UCSD-AML1 (cell line): ENCODE results near the gene VWDE.
"Not testable (repeated sequence)": the region's sequence is repeated elsewhere in the genome, so short reads cannot be mapped to it uniquely, and the experiment has no call there.

Experiments used
- DNase-seq: peaks from one replicate; lab custom pipeline; 2025; ENCODE audit not compliant: unreplicated experiment; lab: John Stamatoyannopoulos, UW

VWDE gene

GRCh38 chr7:12403287-12404181 lies at the start of gene VWDE:
VWDE (minus strand) TSS chr7:12403865; CDS start chr7:12403716, 149 bp downstream.
- no peak for DNase-seq

DNA sequence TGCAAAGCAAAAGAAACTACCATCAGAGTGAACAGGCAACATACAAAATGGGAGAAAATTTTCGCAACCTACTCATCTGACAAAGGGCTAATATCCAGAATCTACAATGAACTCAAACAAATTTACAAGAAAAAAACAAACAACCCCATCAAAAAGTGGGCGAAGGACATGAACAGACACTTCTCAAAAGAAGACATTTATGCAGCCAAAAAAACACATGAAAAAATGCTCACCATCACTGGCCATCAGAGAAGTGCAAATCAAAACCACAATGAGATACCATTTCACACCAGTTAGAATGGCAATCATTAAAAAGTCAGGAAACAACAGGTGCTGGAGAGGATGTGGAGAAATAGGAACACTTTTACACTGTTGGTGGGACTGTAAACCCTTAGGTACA lies 49.5 kb upstream of the VWDE start:
- not testable (repeated sequence) for DNase-seq

DNA sequence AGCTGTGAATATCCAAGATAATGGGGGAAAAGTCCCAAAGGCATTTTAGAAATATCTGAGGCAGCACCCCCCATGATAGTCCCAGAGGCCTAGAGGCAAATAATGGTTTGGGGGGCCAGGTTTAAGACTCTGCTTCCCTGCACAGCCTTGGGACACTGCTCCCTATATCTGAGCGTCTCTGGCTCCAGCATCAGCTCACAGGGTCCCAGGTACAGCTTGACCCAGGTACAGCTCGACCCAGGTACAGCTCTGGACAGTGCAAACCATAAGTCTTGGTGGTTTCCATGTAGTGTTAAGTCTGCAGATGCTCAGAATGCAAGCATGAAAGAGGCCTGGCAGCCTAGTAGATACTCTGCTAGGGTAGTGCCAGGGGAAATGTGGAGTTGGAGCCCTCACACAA lies 47.0 kb upstream of the VWDE start:
- DNase-seq = no peak

DNA sequence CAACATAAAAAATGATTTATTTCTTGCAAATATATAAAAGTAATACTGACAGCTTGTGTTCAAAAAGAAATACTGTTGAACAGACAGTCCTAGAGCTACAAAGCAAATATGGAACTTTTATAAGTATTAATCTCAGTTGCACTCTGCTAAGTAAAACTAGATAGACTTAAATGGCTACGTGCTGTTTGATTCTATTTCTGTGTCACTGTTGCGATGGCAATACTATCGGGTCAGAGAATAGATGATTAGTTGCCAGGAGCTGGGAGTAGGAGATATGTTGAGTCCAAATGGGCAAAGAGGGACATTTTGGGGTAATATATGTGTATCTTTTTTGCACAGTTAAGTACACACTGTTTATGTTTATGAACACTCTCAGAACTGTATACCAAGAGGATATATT lies 41.1 kb upstream of the VWDE start:
- DNase-seq = no peak

DNA sequence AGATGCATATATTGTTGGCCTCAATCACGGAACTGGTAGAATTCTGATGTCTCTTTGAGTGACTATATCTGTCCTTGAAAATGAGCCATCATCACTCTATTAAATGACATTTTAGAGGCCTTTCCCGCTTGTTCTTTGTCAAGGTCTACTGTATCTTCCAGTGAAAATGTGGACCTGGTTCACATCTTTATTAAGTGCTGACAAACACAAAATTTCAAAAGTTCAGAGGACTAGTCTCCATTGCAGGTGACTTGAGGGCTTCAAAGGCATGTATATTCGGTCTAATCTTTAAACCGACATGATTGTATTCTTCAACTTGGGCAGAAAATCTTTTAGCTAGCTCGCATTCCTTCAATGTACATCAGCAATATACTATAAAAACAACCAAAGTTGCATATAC lies 36.6 kb upstream of the VWDE start:
- no peak for DNase-seq

DNA sequence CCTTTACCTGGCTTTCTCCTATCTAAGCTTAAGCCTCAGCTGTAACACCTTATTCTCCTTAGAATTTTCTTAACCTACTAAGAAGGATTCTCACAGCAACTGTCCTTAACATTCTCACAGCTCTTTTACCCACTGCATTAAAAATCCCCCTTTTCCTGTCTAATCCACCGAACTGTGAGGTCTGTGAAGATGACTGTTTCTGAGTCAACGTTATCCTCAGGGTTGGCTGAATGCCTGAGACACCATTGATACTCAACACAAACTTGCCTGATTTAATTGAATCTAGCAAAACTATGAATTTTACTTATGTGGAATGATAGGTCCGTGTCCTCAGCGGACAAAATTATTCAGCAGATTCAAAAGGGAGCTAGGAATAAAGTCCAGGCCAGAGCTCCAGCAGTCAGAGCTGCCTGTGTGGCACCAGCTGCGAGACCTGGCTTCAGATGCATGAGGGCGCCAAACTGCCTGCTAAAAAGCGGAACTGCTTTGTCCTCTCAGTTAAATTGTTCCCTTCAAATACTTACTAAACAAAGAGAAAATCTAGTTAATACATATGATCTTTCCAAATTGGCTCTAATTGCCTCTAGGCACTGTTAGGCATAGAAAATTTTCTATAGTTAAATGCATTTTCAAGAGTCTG lies 33.4 kb upstream of the VWDE start:
- no peak for DNase-seq

- no peak for DNase-seq
Measured at GRCh38 chr7:12436126-12436525, 32.5 kb upstream of the VWDE start.

DNA sequence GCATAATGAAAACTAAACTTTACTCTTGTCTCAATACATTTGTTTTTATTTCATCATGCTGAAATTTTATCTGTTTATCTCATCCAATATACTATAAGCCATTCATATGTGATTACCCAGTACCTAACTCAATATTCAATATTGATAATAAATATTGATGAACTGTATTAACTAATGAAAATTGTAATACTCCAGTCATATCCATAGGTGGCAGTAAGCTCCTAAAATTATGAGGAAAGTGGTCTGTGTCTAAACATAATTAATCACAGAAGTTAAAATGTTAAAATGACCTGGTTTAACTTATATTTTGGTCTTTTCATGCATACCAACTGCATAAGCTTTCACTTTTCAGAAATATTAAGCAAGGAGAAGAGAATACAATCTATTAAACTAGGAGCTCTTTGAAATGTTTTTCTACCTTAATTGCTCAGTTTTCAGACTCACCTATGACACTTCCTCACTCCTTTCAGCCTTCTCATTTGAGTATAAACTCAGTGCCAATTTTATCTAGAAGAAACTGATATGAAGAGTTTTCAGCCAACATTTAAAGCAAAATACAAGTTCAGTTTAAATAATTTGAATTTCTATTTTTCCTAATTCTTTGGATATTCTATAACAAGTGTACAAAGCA lies 30.5 kb upstream of the VWDE start:
- no peak for DNase-seq

- no peak for DNase-seq
Measured at GRCh38 chr7:12431886-12432556, 28.4 kb upstream of the VWDE start.

DNA sequence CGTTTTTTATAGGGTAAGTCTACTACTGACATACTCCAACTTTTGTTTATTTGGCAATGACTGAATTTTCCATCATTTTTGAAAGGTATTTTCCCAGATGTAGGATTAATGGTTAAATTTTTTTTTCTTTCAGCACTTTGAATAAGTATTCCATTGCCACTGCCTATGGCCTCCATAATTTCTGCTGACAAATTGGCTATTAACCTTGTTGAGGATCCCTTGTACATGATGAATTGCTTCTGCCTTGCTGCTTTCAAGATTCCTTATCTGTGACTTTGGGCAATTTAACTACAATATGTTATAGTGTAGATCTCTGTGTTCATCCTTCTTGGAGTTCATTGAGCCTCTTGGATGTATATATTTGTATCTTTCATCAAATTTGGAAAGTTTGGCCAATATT lies 21.6 kb upstream of the VWDE start:
- no peak for DNase-seq

GRCh38 chr7:12423997-12424745 lies 20.5 kb upstream of the VWDE start:
- DNase-seq = no peak

GRCh38 chr7:12423355-12423996 lies 19.8 kb upstream of the VWDE start:
- DNase-seq = no peak

DNA sequence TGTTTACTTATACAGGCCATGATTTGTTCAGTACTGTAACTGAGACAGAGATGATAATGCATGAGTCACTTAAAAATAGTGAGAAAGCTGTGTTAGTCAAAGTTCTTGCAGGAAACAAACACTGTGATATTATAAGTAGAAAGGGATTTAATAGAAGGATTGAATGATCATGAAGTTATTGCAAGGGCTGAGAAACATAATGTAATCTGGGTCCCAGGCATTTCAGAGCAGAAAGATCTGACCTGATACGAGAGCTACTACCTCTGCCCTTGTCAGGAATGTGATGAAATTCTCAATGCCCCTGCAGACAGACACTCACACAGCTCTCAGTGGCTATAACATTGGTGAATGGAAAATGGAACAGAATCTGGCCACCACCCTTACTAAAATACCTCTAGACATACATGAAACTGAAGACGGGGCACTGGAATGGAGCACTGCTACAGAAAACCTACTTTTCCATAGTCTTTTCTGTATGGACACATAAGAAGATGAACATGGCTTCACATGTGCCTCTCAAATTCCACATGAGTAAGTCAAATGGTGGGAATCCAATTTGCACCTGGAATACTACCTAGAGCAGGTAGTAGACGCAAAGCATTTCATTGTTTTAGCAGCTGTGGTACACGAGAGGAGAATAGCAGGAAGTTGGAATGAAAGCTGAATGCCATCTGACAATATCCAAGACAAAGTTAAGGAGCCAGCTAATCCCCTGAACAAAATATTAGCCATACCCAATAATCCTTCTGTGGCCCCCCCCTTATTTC lies 19.1 kb upstream of the VWDE start:
- no peak for DNase-seq

DNA sequence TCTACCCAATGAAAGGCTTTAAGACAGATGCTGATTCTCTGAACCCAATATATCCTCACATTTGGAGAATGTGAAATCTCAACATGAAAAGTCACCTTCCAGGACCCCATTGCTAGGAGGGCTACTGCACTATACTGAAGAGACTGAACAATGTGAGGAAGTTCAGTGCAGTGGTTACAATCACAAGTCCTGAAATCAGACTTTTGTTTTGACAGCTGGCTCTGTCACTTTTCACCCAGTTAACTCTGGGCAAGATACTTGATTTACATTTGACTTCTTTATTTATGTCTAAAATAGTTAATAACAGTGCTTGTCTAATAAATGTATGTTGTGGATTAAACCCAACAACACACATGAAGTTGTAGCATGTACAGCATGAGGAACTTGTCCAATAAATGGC lies 14.8 kb upstream of the VWDE start:
- no peak for DNase-seq

DNA sequence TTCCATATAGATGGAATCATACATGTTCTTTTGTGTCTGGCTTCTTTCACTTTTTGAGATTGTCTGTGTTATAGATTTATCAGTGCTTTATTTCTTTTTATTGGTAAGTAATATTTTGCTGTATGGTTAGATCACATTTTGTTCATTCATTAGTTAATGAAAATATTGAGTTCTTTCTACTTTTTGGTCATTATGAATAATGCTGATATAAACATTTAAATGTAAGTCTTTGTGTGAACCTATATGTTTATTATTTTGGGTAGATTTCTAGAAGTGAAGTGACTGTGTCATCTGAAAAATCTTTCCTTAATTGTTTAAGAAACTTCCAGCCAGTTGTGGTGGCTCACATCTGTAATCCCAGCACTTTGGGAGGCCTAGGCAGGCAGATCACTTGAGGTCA lies 11.4 kb upstream of the VWDE start:
- no peak for DNase-seq

GRCh38 chr7:12412407-12412806 lies 8.7 kb upstream of the VWDE start:
- no peak for DNase-seq

DNA sequence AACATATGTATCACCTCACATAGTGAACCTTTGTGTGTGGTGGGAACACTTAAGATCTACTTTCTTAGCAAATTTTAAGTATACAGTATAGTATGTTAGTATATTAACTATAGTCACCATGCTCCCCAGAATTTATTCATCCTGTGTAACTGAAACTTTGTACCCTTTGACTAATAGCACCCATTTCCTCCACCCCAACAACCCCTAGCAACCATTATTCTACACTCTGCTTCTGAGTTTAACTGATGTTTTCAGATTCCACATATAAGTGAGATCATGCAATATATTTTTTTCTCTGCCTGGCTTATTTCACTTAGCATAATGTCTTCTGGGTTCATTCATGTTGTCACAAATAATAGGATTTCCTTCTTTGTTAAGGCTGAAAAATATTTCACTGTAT lies 6.9 kb upstream of the VWDE start:
- DNase-seq = no peak

DNA sequence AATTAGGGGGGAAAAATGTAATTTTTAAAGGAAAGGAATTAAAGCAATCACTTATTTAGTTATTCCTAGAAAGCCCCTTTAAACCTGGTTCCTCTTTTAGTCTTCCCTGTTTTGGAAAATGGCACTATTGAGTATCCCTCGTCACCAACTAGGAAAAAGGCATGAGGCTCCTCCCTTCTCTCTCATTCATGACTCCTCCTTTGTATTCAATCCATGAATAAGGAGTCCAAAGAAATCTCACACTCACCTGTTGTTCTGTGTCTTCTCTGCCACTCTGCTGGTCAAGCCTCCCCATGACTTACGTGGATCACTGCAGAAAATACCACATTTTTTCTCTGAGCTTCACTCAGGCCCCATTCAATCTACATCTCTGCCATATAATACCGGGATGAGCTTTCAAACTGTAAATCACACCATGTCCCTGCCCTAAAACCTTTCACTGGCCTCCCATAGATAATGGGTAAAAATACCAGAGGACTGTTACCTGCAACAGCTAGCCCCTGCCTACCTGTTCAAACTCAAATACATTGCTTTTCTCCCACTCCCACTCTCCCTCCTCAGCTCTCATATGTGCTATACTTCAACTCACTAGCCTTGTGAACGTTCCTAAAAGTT lies 5.5 kb upstream of the VWDE start:
- no peak for DNase-seq

GRCh38 chr7:12407652-12408051 lies 4.0 kb upstream of the VWDE start:
- DNase-seq = not testable (repeated sequence)
